Activated T-cell treated with anti-CD3 and anti-CD28 coated beads for 48 hours (primary cell): ENCODE measurements around the gene USP34.
"Not testable (repeated sequence)": the region's sequence is repeated elsewhere in the genome, so short reads cannot be mapped to it uniquely, and the experiment has no call there.

Source experiments
- DNase-seq: peaks from one replicate; pipeline ENCODE4 v3.0.0-alpha.2; 2020; ENCODE audit warnings: low read depth

USP34 gene

GRCh38 chr2:61148091-61148490 lies 322.8 kb downstream of the USP34 start:
- not testable (repeated sequence) for DNase-seq

GRCh38 chr2:61145990-61146389 lies 324.9 kb downstream of the USP34 start:
- no peak for DNase-seq

- peak; percentile 89 for DNase-seq
These were observed 326.1 kb downstream of the USP34 start for GRCh38 chr2:61144697-61145268.

GRCh38 chr2:61141151-61141550 lies 329.7 kb downstream of the USP34 start:
- no peak for DNase-seq

GRCh38 chr2:61138859-61139258 lies 332.0 kb downstream of the USP34 start:
- DNase-seq, result no peak
